Measurements from ENCODE around the gene NAV2.
"Not testable (repeated sequence)": the region's sequence is repeated elsewhere in the genome, so short reads cannot be mapped to it uniquely, and the experiment has no call there.

The NAV2 gene

DNA sequence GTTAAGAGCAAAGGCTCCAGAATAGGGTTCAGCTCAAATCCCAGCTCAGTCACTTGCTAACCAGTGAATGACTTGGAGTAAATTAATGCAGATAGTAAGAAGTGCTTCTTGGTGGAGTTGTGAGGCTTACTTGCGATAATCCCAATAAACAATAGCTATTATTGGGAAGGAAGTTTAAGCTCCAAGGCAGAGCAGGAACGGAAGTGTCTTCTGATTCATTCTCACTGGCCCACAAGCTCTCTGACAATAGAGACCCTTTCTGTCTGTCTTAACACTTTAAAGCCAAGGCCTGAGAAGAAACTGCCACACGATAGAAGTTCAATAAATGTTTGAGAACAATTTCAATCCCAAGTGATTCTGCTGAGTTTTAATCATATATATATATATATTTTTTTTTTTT lies 292.2 kb downstream of the NAV2 start:
- no peak for DNase-seq (ENCODE audit: extremely low read depth, low read depth)
- TF ChIP-seq, protein P1, sequence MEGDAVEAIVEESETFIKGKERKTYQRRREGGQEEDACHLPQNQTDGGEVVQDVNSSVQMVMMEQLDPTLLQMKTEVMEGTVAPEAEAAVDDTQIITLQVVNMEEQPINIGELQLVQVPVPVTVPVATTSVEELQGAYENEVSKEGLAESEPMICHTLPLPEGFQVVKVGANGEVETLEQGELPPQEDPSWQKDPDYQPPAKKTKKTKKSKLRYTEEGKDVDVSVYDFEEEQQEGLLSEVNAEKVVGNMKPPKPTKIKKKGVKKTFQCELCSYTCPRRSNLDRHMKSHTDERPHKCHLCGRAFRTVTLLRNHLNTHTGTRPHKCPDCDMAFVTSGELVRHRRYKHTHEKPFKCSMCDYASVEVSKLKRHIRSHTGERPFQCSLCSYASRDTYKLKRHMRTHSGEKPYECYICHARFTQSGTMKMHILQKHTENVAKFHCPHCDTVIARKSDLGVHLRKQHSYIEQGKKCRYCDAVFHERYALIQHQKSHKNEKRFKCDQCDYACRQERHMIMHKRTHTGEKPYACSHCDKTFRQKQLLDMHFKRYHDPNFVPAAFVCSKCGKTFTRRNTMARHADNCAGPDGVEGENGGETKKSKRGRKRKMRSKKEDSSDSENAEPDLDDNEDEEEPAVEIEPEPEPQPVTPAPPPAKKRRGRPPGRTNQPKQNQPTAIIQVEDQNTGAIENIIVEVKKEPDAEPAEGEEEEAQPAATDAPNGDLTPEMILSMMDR (IDR thresholded peaks at IDR 0.05; ENCODE audit: low read depth, low read length): no peak

DNA sequence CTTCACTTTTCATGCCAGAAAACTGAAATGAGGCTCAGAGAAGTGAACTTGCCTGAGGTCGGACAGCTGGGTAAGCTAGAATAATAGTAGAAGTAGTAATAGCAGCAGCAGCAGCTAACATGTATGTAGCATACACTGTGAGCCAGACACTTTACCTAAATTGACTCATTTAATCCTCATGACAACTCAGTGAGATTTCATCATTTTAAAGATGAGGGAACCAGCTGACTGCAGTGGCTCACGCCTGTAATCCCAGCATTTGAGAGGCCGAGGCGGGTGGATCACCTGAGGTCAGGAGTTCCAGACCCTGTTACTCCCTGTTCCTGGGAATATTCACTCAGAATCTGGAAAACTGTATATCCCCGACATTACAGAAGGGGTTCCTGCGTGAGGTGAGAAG lies 293.1 kb downstream of the NAV2 start:
- TF ChIP-seq, protein P1 (IDR thresholded peaks at IDR 0.05; ENCODE audit: low read depth, low read length): no peak
- no peak for DNase-seq (ENCODE audit: extremely low read depth, low read depth)

DNA sequence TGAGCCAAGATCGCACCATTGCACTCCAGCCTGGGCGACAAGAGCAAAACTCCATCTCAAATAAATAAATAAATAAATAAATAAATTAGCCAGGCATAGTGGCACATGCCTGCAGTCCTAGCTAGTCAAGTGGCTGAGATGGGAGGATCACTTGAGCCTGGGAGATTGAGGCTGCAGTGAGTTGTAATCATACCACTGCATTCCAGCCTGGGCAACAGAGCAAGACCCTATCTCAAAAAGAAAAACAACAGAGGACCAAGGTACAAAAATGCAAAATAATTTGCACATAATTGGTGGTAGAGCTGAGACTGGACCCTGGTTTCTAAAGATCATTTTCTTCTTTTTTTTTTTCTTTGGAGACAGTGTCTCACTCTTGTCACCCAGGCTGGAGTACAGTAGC lies 294.0 kb downstream of the NAV2 start:
- DNase-seq (ENCODE audit: extremely low read depth, low read depth): not testable (repeated sequence)

DNA sequence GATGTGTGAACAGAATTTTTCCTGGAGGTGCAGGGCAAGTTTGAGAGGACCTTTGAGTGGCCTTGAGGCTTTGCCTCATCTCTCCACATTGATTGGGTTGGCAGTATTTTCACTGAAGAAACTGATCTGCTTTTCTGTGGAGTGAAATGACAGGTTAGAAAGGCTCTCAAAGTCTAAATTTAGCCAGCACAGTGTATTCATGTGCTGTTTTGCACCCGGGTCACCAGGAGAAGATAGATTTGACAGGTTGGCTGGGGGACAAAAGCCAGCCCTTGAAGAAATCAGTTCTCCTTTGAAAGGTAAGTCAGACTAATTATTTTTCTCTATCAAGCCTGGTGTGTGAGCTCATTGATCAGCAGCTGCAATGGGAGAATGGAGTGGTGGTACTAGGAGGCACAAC lies 294.7 kb downstream of the NAV2 start:
- TF ChIP-seq, protein P1 (IDR thresholded peaks at IDR 0.05; ENCODE audit: low read depth, low read length): no peak

DNA sequence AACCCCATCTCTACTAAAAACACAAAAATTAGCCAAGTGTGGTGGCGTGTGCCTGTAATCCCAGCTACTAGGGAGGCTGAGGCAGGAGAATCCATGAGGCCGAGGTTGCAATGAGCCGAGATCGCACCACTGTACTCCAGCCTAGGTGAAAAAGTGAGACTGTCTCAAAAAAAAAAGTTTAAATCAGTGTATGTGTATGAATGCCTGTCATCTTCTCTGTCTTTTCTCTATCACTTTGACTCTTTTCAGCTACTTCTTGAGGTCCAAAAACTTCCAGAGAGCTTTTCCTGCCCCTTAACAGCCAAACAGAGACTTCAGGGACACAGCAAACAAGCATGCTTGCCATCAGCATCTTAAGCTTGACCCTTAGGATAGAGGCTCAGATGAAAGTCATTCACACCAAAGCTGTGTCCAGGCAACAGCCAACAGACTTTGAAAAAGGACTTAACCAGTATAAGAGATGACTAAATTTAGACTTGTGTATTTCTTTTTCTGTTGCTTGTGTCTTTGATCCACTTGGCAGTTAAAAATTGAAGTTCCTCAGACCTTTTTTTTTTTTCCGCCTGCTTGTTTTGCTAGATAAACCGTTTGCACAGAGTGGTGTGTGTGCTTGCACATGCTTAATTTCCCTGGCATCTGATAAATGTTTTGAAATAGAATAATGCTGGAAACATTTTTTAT lies 295.7 kb downstream of the NAV2 start:
- TF ChIP-seq, protein P1 (IDR thresholded peaks at IDR 0.05; ENCODE audit: low read depth, low read length): no peak
- DNase-seq (ENCODE audit: extremely low read depth, low read depth): no peak

More for the DNA sequence above, 294.7 kb downstream of the NAV2 start:
- no peak for DNase-seq (ENCODE audit: extremely low read depth, low read depth)

DNA sequence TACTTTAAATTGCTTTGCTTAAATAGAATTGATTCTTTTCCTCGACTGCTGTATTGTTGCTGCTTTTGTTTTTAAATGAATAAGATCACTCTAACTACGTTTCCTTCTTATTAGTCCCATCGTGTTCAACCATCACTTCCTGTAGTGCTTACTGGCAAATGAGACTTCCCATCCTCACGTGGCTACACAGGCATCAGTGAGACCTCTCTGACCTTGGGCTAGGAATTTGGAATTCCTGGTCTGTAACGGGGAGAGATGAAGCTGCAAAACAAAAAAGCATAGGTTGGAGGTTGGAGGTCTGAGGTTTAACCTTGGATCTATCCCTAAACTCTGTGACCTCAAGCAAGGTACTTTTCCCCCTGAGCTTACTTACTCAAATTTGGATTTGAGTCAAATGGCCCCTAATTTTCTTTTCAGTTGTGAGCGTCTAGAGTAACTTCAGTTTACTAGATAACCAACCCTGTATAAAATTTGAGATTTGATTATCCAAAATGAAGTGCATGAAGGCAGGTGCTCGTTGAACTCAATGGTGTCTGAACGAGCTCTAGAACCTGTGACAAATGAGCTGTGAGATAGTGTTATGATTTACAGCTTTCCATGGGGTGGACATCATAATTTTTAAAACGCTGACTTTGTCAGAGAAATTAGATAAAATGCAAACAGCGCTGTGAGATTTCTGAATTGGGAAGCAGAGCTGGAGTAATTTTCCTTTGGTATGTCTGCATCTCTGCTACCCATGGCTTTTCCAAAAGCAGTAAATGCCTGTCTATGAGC lies 296.4 kb downstream of the NAV2 start:
- TF ChIP-seq, protein P1 (IDR thresholded peaks at IDR 0.05; ENCODE audit: low read depth, low read length): no peak
- no peak for DNase-seq (ENCODE audit: extremely low read depth, low read depth)

DNA sequence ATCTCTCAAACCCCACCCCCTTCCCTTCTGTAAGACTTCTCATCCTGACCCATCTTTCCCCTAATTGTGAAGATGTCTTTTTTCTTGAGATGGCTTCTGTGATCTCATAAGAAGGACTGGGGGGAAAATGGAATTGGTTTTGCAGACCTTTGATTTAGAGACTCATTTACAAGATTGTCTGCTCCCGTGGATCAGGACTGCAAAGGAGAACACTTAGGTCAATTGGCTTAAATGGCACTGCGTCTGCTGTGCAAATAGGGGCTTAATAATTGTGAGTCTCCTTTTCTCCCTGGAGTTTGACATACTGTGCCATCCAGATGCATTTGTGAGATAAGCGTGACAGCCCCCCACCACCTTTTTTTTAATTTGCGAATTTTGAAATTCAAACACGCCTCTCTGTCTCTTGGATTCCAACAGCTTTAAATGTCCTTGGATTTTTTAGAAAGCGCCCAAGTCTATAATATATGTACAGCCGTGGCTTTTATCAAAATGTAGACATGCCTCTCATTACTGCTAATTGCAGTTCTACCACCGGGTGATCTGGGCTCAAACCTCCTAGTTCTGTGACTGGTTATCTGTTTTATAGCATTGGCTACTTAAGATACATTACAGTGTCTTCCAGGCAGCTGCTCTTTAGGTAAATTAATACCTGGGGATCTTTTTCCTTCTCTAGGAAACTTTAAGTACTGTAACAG lies 297.7 kb downstream of the NAV2 start:
- DNase-seq (ENCODE audit: extremely low read depth, low read depth): no peak
- TF ChIP-seq, protein P1 (IDR thresholded peaks at IDR 0.05; ENCODE audit: low read depth, low read length): no peak

Measured in AG09319 (cell line).